Skin of body (tissue), 2 donors: ENCODE results near the gene RREB1. TPM values are rescaled to one million over a fixed set of nuclear protein-coding genes. Genes with fewer than 3 reads are reported as not detected.
"Not testable (repeated sequence)": the region's sequence is repeated elsewhere in the genome, so short reads cannot be mapped to it uniquely, and the experiment has no call there.

Source experiments
- DNase-seq: peaks from one replicate; lab custom pipeline; 2025; lab: John Stamatoyannopoulos, UW
- total RNA-seq: library from RNA; depleted of rRNA; stranded (reverse); fragments of >200 nt; gene quantifications from one replicate; pipeline ENCODE4 v1.2.3, GENCODE V29; 2014

RREB1 gene
- total RNA-seq, 1 donor from 2014 or later, result 36.4 TPM

DNA sequence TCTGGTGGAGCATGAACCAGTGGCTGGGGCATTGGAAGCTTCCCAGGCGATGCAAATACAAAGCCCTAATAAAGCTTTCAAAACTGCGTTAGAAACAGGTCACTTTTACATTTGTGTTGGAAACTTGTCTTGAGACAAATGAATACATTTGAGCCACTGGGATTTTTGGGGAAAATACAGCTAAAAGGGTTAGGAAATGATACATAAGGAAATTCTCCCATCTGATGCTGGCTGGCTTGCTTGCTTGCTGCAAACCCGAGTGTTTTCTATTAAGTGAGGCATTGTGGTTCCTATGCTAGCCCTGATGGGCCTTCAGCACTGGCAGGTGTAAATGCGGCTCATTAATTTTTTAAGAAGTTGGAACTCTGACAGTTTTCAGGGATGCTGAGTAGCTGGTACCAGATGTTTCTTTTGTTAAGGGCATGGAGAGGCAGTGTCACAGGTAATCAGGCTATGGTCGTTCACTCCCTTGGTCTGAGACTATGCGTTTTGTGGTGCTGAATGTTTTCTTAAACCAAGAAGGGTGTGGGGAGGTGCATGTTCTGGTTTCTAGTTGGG, 35.2 kb downstream of the RREB1 start:
- no peak for DNase-seq

DNA sequence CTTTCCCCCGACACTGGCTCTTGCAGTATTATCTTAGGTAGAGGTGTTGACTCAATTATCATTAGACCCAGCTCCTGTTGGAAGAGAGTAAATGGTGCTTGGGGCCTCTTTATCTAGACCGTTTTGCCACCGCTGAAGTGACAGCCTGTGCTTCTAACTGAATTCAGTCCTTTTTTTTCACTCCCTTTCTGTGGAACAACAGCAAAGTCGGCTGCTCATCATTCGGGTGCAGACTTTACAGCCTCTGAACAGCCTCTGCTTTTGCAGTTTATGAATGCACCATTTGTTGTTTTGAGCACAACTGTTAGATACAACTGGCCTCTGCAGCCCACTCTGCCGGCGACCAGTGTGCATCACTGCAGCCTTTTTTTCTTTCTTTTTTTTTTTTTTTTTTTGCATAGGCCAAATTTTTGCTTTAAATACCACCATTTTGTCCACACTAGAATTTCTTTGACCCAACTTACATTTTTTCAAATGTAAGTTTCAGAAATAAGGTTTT, 35.8 kb downstream of the RREB1 start:
- DNase-seq, result peak; percentile 14

DNA sequence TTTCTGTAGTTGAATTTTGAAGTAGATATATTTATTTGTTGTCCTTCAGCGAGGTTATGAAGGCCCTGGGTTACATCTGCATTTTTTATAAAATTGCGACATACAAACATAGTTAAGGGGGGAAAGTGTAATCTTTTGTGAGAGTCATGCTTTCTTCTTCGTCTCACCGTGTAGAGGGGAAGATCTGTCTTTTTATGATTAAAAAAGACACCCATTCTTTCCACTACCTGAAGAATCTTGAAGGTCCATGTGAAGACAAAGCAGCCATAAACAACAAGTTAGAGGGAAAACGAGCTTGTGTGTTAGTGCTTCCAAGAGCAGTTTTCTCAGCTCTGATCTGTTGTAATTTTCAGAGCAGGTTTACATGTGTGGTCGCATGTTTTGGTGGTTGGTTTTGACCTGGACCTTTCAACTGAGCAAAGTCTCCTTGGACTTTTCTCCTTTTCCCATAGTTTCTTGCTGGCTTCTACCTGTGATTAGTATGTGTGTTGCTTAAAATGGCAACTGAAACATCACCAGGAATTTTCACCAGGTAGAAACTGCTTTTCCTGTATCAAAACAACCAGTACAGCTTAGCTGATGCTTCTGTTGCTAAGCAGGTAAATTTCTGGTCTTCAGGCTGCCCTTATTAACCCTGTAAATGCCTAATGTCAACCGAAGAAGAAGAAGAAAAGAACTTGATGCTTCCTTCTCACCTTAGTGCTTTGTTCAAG, 37.3 kb downstream of the RREB1 start:
- no peak for DNase-seq

DNA sequence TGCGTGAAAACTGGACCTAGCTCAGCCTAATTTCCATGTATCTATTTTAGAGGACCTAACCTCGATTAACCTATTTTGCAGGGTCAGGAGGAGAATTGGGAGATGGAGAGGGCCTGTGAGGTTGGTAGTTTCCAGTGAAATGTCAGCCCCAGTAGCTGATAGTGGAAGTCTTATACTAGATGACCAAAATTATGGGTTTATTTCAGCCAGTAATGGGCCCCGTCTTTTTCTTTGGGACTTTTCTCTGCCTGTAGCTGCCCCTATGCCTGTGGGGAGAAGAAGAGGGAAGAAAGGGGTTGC, 37.8 kb downstream of the RREB1 start:
- no peak for DNase-seq

DNA sequence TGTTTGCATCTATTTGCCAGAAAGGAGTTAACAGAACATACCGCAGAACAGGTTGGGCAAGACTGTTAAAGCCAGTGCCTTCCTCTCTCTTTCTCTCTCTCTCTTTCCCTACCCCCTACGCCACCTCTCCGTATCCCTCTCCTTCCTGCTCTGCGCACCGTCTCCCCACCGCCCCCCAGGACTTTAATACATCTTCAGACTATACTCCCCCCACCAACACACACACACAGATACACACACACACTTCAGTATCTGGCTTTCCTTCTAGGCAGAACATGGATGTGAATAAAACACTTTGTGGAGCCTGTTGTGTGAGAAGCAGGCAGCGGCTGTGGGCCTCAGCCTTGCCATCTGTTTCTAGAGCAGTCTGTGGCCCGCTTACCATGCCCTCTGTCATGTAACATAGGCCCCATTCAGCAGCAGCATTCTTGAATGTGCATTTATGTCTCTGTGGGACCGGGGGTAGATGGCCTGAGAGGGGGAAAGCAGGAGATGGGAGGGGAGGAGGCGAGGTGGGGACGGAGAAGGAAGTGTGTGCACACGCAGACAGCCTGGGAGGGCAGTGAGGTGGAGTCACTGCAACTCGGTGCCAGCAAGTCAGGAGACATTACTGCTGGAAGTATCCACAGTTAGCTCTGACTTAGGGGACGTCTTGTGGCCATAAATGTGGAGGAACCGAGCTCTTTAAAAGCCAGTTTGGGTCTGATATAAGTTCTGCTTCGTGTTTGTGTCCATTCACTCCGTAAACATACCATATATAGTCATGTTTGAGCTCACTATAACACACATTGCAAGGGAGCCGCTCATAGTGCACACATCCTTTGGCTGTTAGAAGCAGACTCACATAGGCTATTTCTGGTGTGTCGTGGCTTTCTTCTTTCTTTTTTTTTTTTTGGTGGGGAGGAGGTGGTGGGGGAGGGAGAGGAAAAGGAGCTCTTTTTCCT, 38.4 kb downstream of the RREB1 start:
- DNase-seq, result peak; percentile 36

DNA sequence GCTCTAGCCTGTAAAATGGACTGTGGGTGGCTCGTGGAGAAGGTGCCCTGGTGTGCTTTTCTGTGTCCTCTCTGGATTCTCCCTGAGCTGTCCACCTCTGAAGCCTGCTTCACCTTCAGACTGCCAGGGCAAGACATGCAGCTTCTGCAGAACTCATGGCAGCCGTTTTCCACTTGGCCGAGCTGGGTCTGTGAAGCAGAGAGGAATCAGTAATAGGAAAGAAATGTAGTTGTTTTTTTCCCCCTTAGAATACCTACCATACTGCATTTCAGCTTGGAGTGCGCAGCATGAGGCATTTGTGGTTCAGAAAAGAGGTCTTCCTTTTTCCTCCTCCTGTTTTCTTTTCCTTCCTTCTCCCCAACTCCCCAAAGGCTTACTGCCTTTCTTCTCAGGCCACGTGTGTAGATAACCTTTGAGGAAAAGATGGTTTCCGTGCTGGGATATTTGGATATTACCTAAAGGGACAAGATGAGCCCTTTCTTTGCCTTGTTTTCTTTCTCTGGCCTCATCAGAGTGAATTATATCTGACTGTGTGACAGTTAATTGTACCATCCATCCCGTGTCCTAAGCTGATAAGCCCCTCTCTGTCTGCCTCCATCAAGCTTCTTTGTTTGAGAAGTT, 39.4 kb downstream of the RREB1 start:
- DNase-seq, result no peak

DNA sequence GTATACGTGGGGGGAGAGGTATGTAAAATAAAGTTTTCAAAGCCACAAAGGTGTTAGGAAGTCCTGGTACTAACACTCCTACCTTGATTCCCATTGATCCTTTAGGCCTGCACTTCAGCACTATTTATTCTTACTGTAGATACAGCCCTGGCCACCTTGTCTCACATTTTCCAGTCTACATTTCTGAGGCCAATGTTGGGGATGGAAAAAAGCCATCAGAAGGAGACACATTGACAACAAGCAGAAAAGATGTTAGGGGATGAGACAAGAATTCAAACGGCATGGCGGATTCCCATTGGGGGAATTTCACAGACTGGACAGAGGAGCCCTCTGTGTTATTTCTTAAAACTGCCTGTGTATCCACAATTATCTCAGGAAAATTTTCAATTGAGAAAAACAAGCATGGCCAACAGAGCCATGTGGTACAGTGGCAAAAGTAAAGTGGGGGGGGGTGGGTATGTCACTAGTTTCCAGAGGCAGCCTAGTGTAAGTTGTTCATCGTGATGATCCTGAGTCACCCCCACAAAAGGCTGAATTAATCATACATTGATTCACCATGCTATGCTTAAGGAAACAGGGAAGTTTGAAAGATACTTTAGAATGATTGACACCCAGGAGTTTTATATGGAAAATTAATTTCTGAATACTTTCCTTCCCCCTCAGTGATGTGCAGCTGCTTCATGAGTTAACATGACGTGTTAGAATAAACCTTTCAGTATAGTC, 40.5 kb downstream of the RREB1 start:
- DNase-seq, result no peak

DNA sequence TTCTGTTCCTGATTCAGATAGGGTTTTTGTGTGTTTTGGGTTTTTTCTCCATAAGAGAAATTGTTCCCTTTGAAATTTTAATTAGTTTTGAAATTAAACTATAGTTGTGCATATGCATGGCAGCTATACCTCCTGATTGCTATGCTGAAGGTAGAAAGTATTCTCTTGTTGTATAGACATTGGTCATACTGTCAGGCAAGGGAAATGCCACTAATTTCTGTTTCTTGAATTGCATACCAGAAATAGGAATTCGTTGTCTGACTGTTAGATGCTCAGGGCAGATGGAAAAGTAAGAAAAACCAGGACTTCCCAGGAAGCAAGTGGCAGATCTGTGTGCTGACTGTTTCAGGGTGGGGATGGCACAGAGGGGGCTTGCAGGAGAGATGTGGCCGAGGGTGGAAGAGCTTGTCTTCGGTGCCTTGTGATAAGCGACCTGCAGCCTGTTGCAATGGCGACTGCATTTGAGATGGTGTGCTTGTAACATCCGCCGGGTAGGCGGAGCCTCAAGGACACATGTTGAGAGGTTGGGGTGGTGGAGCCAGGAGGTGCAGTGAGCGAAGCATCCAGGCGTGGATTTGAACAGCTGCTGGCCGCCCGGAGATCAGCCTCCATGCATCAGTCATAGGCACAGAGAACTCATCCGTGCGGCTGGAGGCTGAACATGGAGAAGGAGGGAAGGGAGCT, 42.8 kb downstream of the RREB1 start:
- no peak for DNase-seq

DNA sequence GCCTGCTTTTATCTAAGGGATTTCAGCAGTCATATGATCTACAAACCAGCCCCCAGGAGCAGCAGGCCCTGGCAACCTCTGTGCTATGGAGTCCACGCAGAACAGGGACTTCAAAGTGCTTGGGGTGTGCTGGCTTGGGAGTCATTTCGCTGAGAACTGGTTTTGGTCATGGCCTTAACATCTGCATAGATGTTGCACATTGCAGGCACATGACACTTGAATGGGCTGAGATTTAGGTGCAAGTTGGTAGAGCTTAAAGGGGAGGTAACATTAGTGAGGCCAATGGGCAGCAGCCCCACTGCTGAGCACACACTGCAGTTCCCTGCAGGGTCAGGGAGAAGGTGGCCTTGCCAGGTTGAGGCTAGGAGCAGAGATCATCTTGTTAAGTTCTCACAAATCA, 43.6 kb downstream of the RREB1 start:
- DNase-seq, result no peak

DNA sequence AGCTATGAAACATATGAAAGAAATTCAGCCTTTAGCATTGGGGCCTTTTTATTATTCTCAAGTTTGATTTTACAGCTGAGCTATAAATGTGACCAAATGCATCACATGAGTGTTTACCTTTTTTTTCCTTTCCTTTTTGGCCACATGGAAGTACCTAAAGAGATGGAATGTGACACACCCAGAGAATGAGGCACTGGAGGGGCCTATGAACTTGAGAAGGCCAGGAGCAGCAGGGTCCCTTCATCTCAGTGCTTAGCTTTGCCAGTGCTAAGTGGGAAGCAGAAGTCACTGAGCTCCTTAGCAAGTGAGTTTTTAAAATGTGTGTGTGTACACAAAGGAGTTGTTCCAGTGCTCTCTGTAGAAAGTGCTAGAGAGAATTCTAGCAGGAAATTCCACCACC, 44.7 kb downstream of the RREB1 start:
- DNase-seq, result no peak

DNA sequence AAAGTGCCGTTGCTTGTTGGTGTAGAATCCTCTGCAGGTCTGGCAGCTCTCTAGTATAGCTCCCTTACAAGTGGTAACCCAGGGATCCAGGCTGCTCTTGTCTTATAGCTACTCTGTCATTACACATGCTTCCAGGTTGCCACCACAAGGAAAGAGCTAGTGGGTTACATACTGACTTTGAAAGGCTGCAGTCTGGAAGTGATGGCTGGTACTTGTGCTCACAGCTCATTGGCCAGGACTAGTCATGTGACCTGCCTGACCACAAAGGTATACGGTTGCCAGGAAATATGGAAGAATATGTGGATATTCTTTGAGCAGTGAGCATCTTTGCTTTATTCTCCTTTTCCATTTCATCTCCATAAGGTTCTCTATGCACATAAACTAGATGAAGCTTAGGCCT, 46.0 kb downstream of the RREB1 start:
- no peak for DNase-seq

DNA sequence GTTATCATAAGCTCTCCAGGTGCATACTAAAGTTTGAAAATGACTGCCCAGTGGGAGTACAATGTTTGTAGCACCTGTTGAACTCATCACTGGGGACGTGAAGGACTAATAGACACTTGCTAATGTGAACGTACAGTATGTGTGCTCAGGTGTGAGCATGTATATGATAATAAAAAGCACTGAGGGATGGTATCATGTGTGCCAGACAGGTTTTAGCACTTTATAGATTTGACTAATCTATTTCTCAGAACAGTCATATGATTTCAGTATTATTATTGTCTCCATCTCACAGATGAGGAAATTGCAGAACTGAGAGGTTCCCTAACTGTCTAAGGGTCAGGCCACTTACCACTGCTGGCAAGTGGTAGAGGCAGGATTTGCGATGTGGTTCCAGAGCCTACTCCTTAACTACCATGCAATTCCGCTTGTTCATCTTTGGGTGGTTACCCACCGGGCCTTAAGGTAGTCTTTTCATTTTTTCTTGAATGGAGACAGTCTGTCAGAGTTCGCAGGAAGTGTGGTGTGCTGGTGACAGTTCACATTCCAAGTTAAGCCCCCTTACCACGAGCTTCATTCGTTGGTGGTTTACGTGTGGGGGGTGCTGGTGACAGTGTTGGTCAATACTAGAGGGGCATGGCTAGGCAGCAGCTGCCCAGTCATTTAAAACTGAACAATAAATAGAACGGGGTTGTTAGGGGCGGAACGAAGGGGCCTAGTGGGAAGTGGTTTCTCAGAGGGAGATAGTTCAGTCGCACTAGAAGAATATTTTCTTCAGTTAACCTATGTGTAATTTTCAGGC, 46.8 kb downstream of the RREB1 start:
- no peak for DNase-seq

DNA sequence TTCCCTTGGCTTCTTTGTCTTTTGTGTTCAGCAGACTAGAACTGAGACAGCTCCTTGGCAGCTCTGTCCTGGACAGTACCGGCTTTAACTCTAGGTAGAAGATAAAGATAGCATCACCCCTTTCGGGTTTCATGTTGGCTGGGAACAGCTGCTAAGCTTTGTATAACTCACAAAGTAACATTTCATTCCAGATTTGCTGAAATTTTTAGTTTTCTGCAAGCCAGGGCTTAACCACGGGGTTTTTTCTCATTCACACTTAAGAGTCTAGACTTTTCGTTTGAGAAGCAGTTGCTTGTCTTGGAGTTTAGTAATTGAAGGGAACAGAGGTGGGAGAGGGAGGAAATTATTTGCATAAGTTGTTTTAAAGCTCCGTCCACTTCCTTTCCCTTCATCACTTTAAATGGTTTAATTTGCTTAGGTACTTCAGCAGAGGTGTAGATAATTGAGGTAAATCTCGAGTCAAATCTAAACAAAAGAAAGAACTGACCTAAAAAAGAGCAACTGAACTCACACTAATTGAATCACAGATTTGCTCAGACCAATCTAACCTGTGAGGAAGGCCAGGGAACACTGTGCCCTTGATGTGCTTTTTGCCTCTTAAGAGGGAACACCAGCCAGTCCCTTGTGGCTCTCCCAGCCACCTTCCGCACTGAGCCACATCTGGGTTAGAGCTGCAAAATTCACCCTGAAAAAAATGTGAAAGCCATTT, 48.3 kb downstream of the RREB1 start:
- DNase-seq, result no peak

DNA sequence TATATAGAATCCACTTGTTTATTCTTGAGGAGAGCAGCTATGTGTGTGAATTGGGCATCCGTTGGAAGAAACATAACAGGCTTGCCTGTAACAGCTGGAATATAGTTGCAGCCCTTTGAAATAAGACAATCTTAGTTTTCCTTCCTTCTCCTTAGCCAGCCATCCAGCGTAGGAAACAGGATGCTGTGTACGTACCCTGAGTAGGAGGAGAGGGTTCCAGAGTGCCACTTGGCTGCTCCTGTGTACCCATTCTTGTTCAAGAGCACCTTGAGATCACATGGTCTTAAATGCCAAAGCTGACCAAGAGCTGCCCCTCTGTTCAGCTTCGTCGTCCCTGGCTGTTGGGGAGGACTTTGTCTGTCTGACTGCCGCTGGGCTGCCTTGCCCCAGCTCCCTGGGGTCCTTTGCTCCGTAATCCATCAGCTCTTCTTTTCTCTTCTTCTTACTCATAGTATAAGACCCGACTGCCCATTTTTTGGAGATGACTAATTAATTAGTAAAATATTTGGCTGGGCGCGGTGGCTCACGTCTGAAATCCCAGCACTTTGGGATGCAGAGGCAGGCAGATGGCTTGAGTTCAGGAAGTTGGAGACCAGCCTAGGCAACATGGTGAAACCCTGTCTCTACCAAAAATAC, 49.0 kb downstream of the RREB1 start:
- no peak for DNase-seq

DNA sequence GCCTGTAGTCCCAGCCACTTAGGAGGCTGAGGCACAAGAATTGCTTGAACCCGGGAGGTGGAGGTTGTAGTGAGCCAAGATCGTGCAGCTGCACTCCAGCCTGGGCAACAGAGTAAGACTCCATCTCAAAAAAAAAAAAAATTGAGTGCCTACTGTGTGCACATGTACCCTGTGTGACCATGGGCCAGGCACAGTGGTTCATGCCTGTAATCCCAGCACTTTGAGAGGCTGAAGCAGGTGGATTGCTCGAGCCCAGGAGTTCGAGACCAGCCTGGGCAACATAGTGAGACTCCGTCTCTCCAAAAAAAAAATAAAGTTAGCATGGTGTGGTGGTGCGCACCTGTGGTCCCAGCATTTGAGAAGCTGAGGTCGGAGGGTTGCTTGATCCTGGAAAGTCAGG, 49.5 kb downstream of the RREB1 start:
- DNase-seq, result not testable (repeated sequence)

DNA sequence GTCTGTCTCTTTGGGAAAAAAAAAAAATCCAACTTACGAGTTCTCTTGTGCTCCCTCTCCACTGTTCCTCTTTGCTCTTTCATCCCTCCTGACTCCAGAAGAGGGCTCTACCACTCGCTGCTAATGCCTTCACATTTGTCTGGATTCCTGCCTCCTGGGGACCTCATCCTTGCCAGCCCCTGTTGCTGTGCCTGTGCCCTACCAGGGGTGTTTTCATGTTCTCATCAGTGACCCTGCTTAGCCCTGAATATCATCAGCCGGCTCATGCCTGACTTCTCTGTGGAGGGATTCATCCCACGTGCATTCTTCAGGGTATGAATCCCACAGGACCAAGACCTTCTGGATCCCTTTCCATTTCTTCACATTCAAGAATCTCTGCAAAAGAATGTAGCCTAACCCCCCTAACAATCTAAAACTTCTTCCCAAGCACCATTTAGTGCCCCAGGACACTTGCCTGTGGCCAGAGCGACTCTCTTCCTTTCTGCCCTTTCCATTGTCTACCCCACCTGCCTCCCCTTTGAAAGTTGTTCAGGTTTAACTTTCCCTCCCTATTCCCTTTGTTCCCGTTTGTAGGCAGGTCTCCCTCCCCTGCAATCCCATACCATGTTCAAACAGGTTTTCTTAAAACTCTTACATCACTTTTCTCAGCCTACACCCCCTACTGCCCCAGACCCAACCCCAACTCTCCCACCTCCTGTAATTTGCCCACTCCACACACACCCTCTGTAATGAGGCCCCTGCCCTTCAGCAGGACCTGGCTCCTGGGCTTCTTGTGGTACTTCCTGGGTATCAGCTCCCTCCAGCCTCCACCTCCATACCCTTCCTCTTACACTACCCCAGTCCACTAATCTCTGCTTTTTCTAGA, 50.2 kb downstream of the RREB1 start:
- no peak for DNase-seq

DNA sequence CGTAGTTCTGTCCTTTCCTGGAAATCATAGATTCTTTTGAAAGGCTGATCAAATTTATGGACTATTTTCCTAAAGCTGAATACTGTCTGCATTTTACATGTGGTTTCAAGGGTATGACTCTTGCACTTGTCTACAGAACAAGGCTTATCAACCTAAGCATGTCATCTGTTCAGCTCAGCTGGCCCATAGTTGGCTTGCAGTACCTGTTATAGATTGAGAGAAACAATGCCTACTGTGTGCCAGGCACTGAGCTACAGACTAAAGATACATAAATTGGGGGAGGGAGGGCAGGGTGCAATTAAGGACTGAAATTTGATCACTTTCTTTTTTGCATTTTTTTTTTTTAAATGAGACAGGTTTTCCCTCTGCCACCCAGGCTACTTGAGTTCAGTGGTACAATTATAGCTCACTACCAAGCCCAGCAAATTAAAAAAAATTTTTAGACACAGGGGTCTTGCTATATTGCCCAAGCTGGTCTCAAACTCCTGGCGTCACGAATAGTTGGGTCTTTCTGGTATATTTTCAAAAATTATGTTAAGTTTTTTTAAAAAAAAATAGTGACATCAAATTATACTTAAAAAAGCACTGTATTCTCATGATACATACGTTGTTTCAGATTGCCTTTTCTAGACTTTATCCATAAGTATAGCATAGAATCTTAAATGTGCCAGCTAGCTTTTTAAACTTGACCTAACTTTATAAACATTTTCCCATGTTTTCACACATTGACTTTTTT, 52.2 kb downstream of the RREB1 start:
- no peak for DNase-seq
